NCI-H1694 treated with DMSO at 0.1 percent for 48 hours (cell line): ENCODE data around the gene B3GNT5.
A peak's percentile ranks its signal among the peaks of the same experiment; 100 is the strongest.

Experiments
- DNase-seq: peaks from one replicate; lab custom pipeline; 2025; lab: John Stamatoyannopoulos, UW

The B3GNT5 gene, protein sequence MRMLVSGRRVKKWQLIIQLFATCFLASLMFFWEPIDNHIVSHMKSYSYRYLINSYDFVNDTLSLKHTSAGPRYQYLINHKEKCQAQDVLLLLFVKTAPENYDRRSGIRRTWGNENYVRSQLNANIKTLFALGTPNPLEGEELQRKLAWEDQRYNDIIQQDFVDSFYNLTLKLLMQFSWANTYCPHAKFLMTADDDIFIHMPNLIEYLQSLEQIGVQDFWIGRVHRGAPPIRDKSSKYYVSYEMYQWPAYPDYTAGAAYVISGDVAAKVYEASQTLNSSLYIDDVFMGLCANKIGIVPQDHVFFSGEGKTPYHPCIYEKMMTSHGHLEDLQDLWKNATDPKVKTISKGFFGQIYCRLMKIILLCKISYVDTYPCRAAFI

GRCh38 chr3:183252973-183253527 lies at the start of gene B3GNT5:
Gene B3GNT5 (plus strand): TSS chr3:183253253. CDS start chr3:183269799, 16,546 bp downstream.
- no peak for DNase-seq

DNA sequence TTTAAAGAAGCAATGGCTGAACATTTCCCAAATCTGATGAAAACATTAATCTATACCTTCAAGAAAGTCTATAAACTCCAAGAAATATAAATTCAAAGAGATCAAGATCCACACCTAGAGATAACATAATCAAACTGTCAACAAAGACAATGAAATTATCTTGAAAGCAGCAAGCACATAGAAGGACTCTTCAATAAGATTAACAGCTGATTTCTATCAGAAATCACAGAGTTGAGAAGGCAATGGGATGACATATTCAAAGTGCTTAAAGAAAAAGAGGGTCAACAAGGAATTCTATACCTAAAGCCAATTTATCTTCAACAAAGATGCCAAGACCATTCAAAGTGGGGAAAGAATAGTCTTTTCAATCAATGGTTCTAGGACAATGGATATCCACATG lies 49.4 kb upstream of the B3GNT5 start:
- DNase-seq: no peak

- DNase-seq: no peak
Measured at GRCh38 chr3:183208260-183208659, 44.8 kb upstream of the B3GNT5 start.

DNA sequence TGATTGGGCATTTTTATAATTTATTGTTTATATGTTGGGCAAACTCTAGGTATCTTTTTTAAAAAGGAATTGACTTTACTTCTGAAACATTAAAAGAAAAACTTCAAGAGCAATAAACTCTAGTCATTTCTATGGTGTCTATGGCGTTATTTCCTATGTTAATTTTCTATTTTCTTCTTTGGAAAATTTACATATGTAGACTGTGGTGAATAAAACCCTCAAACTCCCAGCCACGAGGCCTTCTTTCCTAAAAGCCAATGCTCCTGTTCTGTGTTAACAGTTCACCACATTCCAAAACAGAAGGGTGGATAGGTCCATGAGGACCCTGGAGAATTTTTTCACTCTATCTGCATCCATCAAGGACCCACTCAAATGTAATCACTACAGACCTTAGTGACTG lies 44.3 kb upstream of the B3GNT5 start:
- DNase-seq: no peak

DNA sequence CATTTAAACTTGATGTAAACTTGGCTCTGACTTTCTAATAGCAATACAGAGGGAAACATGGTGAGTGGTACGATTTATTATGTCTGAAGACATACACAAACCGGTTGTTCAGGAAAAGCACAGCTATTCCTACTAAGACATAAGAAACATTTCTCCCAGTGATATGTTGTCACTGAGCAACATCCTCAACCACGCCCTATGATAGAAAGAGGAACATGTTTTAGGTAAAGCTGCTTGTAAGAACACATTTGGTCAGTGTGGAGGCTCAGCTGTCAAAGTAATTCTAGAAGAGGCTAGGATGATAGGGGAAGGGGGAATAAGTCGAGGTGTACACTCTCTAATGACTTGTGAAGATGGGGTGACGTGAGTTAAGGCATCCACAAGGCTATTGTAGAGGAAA lies 42.7 kb upstream of the B3GNT5 start:
- DNase-seq: no peak

DNA sequence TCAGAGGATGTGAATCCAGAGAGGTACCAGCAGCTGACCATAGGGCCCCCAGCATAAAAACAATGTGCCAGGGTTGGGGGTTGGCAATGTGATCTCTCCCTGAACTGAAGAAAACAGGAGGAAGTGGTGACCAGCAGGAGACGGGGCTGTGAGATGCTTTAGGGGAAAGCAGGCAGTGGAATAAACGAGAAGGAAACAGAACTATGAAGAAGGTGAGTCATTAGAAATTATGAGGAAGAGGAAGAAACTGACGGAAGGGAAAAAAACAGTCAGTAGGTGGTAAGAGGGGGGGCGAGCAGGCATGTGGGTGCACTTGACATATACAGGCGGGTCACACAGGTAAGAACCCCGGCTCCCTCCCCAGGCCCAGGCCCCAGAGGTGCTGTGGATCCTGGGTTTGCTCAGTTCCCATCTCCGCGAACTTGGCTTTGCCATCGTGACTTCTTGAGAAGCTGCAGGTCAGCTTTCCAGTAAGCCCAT lies 42.2 kb upstream of the B3GNT5 start:
- DNase-seq: peak; percentile 4

DNA sequence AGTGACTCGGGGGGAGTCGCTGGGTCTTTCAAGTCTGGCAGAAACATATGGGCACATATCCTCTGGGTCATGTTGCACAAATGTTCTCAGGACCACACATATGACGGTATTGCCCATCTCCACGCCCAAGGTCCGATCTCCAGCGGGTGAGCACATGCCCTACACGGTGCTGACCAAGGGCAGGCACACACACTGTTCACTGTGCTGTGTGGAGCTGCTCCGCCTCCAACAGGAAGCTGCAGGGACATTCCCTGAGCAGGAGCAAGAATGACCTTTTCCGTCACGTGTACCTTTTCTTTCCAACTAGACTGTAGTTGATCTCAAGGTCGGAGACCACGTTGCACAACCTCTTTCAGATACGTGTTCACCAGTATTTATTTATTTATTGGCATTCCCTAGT lies 41.7 kb upstream of the B3GNT5 start:
- no peak for DNase-seq

DNA sequence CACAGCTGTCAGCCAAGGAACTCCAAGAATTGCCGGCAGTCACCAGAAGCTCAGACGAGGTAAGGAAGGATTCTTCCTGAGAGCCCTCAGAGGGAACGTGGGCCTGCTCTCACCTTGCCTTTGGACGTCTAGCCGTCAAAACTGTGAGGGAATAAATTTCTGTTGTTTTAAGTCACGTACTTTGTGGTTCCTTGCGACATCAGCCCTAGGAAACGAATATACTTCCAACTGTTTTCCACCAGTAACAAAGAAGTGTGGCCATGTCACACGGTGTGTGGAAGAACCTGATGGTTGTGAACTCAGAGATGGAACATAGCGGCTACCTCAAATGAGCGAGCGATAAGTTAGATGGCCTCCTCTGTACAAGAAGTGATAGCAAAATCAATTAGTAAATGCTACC lies 41.0 kb upstream of the B3GNT5 start:
- DNase-seq: no peak

DNA sequence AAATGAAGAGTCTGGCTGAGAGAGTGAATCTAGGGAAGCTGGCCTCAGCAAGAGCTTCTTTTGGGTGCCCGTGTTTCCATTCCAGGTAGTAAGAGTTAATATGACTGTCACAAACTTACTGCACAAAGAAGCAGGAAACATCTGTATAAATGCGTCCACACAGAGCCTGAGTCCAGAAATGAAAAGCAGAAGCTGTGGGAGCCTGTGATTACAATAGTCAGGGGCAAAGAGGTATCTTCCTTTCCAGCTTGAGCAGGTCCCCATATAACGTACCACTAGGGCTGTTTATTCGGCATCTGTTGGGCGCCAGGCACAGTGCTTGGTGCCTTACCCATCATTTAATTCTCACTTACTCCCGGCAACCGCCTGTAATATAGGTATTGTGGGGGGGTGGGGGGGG lies 40.5 kb upstream of the B3GNT5 start:
- no peak for DNase-seq

DNA sequence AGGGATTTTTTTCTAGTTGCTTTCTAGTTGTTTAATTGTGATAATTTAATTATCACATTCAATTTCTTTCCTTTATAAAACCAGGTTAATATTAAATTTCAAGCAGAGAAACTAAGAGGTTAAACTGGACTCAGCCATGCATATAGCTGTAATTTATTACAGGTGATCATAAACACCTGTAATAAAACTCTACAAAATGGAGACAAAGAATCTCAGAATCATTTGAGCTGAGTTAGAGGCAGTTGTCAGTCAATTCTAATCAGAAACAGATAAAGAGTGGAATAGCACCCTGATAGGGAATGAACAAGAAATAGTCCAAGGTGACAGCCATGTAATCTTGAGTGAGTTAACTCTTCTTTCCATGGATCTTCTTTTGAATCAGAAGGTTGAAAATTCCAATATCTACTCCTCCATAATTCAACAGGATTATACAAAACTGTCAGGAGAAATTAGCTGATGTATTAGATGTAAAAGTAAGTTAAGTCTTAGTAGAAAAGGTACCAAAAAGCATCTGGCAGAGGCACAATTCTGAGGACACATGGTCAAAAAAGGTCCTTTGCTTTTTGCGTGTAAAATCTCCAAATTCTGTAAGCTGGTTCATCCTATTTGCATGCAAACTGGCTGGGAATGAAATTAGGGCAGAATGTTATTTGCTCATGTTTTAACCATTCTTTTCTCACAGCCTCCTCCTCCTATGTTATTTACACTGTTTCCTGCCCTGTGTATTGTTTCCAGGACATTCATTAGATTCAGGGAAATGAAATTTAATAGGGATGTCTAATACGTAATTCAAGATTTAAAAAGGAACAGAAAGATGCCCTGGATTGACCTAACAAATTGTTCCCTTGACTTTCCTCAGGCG lies 39.4 kb upstream of the B3GNT5 start:
- no peak for DNase-seq

DNA sequence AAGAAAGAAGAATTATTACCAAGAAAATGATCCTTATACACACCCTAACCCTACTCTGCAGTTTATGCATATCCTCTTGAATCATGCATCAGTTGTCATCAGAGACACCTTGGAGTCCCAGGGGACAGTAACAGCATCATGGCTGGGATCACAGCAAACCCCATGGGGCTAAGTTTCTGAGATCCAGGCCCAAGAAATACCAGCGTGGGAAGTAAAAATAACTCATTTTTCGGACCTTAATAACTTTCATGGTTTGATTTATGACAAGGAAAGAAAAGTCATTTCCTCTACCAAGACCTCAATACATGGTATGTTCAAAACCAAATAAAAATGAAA lies 38.8 kb upstream of the B3GNT5 start:
- no peak for DNase-seq

DNA sequence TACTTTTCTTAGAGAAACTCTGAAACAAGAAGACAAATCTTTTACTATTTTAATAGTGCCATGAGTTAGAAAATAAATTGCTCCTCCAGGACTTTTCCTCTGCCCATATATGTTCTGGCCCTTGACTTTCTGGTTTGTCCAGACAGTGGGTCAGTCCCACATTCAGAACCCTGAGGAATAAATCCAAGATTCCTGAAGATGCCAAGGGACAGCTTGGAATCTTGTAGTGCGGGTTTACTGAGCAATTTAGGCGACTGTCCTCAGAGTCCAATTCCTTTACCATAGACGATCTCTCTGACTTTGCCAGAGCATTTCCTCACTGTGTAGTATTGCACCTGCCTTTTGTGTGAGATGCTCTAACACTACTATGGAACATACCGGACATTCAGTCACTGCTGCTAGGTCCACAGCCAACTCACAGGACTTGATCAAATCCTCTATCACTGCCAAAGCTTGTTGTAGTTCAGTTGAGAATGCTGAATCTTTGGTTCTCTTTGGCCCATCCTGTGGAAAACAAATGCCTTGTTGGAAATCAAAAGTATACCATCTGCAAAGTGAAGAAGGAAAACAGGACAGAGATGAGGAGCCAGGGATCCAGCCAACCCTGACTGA lies 37.4 kb upstream of the B3GNT5 start:
- DNase-seq: no peak

DNA sequence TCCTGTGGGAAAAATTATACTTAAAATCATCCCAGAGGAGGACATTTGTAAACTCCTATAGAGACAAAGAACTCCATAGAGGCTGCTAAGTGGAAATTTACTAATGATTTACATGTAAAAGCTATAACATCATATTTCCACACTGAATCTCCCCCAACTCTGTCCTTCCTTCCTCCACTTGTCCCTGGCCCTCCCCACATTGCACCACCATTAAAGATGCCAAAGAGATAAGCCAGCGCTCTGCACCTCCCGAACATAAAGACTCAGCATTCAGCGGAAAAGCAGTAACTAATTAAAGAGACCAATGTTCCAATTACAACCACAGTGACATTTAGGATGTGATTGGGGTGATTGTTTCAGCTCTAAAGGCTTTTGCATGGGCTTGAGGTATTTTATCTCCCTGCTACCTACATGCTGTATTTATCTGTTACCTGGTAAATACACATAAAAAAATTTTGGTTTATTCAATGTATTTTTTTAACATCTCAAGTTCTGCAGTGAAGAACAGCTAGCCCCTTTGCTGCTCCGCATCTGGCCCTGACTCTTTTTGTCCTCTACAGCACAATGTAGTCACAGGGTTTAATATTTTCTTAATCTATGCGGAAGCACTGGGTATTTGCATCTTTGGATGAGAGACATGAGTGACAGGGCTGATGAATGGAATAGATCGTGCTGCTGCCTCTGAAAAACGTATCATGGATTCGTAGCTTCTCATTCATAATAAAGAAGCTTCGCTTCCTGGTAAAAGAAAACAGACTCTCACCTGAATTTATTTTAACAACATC lies 35.3 kb upstream of the B3GNT5 start:
- no peak for DNase-seq

- no peak for DNase-seq
Measured at GRCh38 chr3:183218826-183219225, 34.2 kb upstream of the B3GNT5 start.

DNA sequence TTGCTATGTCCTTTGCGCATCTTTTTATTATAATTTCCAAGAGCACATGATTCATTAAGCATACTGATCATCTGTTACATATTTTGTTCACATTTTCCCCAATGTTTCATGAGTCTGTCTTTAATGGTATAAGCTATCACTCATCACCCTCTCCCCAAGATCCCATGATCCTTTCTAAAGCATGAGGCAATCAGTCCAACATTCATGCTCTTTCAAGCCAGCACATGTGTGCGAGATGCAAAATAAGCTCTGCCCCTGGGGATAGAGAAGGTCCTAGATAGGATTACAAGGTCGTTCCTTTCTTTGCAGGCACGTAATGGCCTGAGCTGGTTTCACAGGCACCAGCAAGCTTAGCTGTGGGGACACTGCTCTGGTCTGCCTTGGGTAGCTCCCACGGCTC lies 32.2 kb upstream of the B3GNT5 start:
- no peak for DNase-seq

GRCh38 chr3:183222631-183223235 lies 30.3 kb upstream of the B3GNT5 start:
- DNase-seq: no peak

GRCh38 chr3:183224180-183224970 lies 28.7 kb upstream of the B3GNT5 start:
- no peak for DNase-seq

DNA sequence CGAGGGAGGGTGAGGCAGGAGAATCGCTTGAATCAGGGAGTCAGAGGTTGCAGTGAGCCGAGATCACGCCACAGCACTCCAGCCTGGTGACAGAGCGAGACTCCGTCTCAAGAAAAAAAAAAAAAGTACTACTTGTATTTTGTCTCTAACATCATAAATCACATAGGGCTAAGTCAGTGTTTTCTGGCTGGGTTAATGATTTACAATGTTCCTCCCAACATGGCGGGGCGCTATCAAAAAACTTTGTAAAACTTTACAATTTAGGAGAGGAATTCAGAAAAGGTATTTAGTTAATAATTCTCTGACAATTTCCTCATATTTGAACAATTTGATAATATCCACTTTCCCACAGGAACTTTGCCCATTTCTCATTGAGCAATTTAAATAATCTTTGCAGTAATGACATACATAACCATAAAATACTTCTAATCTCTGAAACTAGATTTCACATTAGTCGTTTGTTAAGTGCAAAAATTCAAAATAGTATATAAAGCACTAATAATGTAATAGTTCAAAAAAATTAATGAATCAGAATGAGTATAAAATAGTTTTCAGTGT lies 26.6 kb upstream of the B3GNT5 start:
- no peak for DNase-seq

DNA sequence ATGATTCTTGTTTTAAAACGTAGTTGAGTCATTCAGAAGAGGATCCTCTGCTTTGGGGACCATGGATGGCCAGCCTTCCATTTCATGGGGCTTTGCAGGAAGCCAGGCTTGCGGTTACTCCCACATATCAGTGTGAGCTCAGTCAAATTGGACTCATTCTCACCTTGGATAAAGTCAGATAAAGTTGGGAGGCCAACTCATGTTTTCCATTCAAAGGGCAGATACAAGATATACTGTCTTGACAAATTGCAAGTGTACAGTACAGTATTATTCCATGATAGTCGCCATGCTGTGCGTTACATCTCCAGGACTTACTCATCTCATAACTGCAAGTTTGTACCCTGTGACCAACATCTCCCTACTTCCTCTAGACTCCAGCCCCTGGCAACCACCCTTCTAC lies 25.5 kb upstream of the B3GNT5 start:
- DNase-seq: no peak

- no peak for DNase-seq
Measured at GRCh38 chr3:183229178-183229577, 23.9 kb upstream of the B3GNT5 start.
